HepG2 (cell line): ENCODE measurements around the gene RBP5. TPM values are rescaled to one million over a fixed set of nuclear protein-coding genes. Genes with fewer than 3 reads are reported as not detected.

ENCODE experiments used
- ATAC-seq: fragments of 200-7000 bp; cut with Tn5 transposase; 3 replicates; pipeline ENCODE4 v1.9.1; 2020; ENCODE audit warnings: mild to moderate bottlenecking, moderate library complexity
- BruUV-seq: library from RNA; stranded (reverse); fragments of 400-500 nt; replicated peaks from 2 replicates; lab custom pipeline; 2021; lab: Mats Ljungman, UMichigan
- CTCF ChIA-PET: fragments of 300-600 bp; formaldehyde crosslinking; extraction: SDS; loops from one replicate; lab custom pipeline; 2021; ENCODE audit warnings: low total read pairs, inconsistent platforms, low intra/inter-chr PET ratio; lab: Yijun Ruan, JAX
- POLR2A ChIA-PET: fragments of 350-600 bp; sonication (Branson Sonifier 250); formaldehyde crosslinking; loops from one replicate; lab custom pipeline; 2020; ENCODE audit warnings: antibody characterized with exemption, inconsistent platforms; lab: Yijun Ruan, JAX
- DNase-seq: peaks from one replicate; pipeline ENCODE4 v3.0.0-alpha.2; 2015; ENCODE audit warnings: low spot score
- FAIRE-seq: peaks from 3 replicates; lab custom pipeline; 2011; peaks lifted over from hg19 to GRCh38; lab: Jason Lieb, UNC
- H2AFZ ChIP-seq: one replicate; pipeline ENCODE4 v1.6.1; 2011; ENCODE audit warnings: low read length, inconsistent platforms
- H3K27ac ChIP-seq: fragments of 300-600 bp; 3 replicates; pipeline ENCODE4 v1.8.0; 2011; ENCODE audit warnings: mixed run types, mild to moderate bottlenecking, mixed read lengths, low read length, inconsistent platforms; ENCODE audit not compliant: insufficient read depth; ENCODE audit errors: extremely low read length
- H3K27me3 ChIP-seq, 2 experiments: fragments of 200-600 bp in 1 of 2; 2 replicates in 1 of 2; 3 replicates in 1 of 2; pipeline versions ENCODE4 v1.6.0 to v1.8.0; 2011; ENCODE audit warnings: low read length in 2 of 2, mild to moderate bottlenecking in 2 of 2, moderate library complexity in 2 of 2, inconsistent platforms in 1 of 2; ENCODE audit not compliant: insufficient read depth in 2 of 2, control insufficient read depth in 1 of 2
- H3K36me3 ChIP-seq, 2 experiments: fragments of 200-600 bp in 1 of 2; replicated peaks in 1 of 2; 2 replicates in 1 of 2; 3 replicates in 1 of 2; pipeline versions ENCODE4 v1.5.1 to v1.8.0; 2011; ENCODE audit warnings: low read length in 2 of 2, inconsistent platforms in 1 of 2; ENCODE audit not compliant: insufficient read depth in 2 of 2, control insufficient read depth in 1 of 2
- H3K4me1 ChIP-seq: 2 replicates; pipeline ENCODE4 v1.5.1; 2012; ENCODE audit warnings: low read length, inconsistent platforms; ENCODE audit not compliant: insufficient read depth
- H3K4me2 ChIP-seq: 2 replicates; pipeline ENCODE4 v1.6.0; 2011; ENCODE audit warnings: low read depth, low read length, inconsistent platforms
- H3K4me3 ChIP-seq, 3 experiments: fragments of 200-600 bp in 1 of 3; sonication (generic), shearing (Covaris generic) in 1 of 3; replicated peaks in 1 of 3; 2 replicates each; pipeline ENCODE4 v1.5.1; 2011 to 2016; ENCODE audit warnings: low read length in 3 of 3, inconsistent platforms in 2 of 3, low read depth in 2 of 3, mild to moderate bottlenecking in 2 of 3, control low read depth in 1 of 3, mixed read lengths in 1 of 3; ENCODE audit not compliant: insufficient read depth in 1 of 3
- H3K79me2 ChIP-seq: one replicate; pipeline ENCODE4 v1.6.1; 2011; ENCODE audit warnings: low read length, inconsistent platforms; ENCODE audit not compliant: insufficient read depth
- H3K9ac ChIP-seq: 2 replicates; pipeline ENCODE4 v1.6.0; 2011; ENCODE audit warnings: mild to moderate bottlenecking, low read depth, low read length, inconsistent platforms; ENCODE audit not compliant: insufficient read depth
- H3K9me3 ChIP-seq: 2 replicates; pipeline ENCODE4 v1.5.1; 2012; ENCODE audit warnings: mild to moderate bottlenecking, low read length
- H4K20me1 ChIP-seq: 2 replicates; pipeline ENCODE4 v1.6.0; 2011; ENCODE audit warnings: inconsistent platforms, mild to moderate bottlenecking, low read length, moderate library complexity; ENCODE audit not compliant: insufficient read depth
- DPF2 ChIP-seq: sonication (generic); formaldehyde crosslinking; IDR thresholded peaks from 2 replicates; pipeline ENCODE4 v1.4.0; 2020; ENCODE audit warnings: mild to moderate bottlenecking, low read depth, missing genetic modification reagents, borderline replicate concordance
- ELF4 ChIP-seq: sonication (generic); formaldehyde crosslinking; IDR thresholded peaks from 2 replicates; pipeline ENCODE4 v1.5.0; 2020; ENCODE audit warnings: missing genetic modification reagents, mild to moderate bottlenecking, moderate library complexity, borderline replicate concordance
- FLYWCH1 ChIP-seq: sonication (generic); formaldehyde crosslinking; IDR thresholded peaks from 2 replicates; pipeline ENCODE4 v1.8.1; 2023; ENCODE audit warnings: mild to moderate bottlenecking, missing genetic modification reagents
- MBNL3 ChIP-seq: fragments of 250-450 bp; sonication (Bioruptor Pico); conservative IDR thresholded peaks from 2 replicates; pipeline ENCODE4 v1.8.0; 2022; ENCODE audit warnings: mild to moderate bottlenecking, inconsistent platforms
- MIER3 ChIP-seq: IDR thresholded peaks from 2 replicates; pipeline ENCODE4 v1.6.1; 2016; ENCODE audit warnings: missing compliant biosample characterization, borderline replicate concordance
- RFX1 ChIP-seq: fragments of 450-650 bp; IDR thresholded peaks from 2 replicates; pipeline ENCODE4 v1.6.1; 2017
- SALL1 ChIP-seq: sonication (generic); formaldehyde crosslinking; IDR thresholded peaks from 2 replicates; pipeline ENCODE4 v1.8.0; 2022; ENCODE audit warnings: mild to moderate bottlenecking, missing genetic modification reagents
- SALL2 ChIP-seq: sonication (generic); formaldehyde crosslinking; IDR thresholded peaks from 2 replicates; pipeline ENCODE4 v1.8.1; 2023; ENCODE audit warnings: mild to moderate bottlenecking, missing genetic modification reagents, inconsistent platforms
- ZFP1 ChIP-seq: IDR thresholded peaks from 2 replicates; pipeline ENCODE4 v1.6.1; 2016
- ZNF136 ChIP-seq: sonication (generic); formaldehyde crosslinking; IDR thresholded peaks from 2 replicates; pipeline ENCODE4 v1.8.1; 2022; ENCODE audit warnings: low read depth, mild to moderate bottlenecking, moderate library complexity, missing genetic modification reagents
- WGBS: methylation state at CpG from one replicate; pipeline ENCODE4 v1.1.6; 2017; ENCODE audit warnings: low lambda C conversion rate; 5-methylcytosine and 5-hydroxymethylcytosine counted together
- in situ Hi-C: cut with HindIII; loops from 2 replicates; pipeline ENCODE4 v1.10.0; 2017; ENCODE audit warnings: low pct_unique_long_range_greater_than_20kb; ENCODE audit not compliant: extremely low pct_ligation_motif_present
- intact Hi-C: fragments of 100-400 bp; cut with micrococcal nuclease; formaldehyde crosslinking; loops from one replicate; pipeline ENCODE4 v1.10.0; 2022; ENCODE audit not compliant: unreplicated experiment
- polyA plus RNA-seq, 8 experiments: library from polyadenylated mRNA; depleted of rRNA in 3 of 8; stranded (reverse) in 7 of 8; unstranded in 1 of 8; fragments of >200 nt; fragmentation: Illumina TruSeq in 4 of 8; extraction: Trizol in 4 of 8; gene quantifications; 2 replicates each; pipeline versions ENCODE4 v1.2.1 to v1.2.3, GENCODE V29; 2011 to 2016; ENCODE audit warnings: low read depth in 4 of 8, missing spikeins in 1 of 8, mixed read lengths in 1 of 8; ENCODE audit not compliant: insufficient read depth in 1 of 8
- total RNA-seq, 5 experiments: library from RNA; depleted of rRNA; stranded (reverse); fragments of >200 nt; fragmentation: Illumina TruSeq; extraction: Trizol; gene quantifications; 2 replicates each; pipeline ENCODE4 v1.2.3, GENCODE V29; 2016; ENCODE audit warnings: low read depth in 1 of 5
- TF ChIP-seq, protein P1 (sequence below): sonication (generic); formaldehyde crosslinking; IDR thresholded peaks from 2 replicates; pipeline ENCODE4 v1.4.0; 2020; ENCODE audit warnings: mild to moderate bottlenecking, missing genetic modification reagents
- TF ChIP-seq, protein P2 (sequence below): sonication (generic); formaldehyde crosslinking; IDR thresholded peaks from 2 replicates; pipeline ENCODE4 v1.8.1; 2023; ENCODE audit warnings: mild to moderate bottlenecking, missing genetic modification reagents, borderline replicate concordance
- TF ChIP-seq, protein P3 (sequence below): sonication (generic); formaldehyde crosslinking; IDR thresholded peaks from 2 replicates; pipeline ENCODE4 v1.5.1; 2020; ENCODE audit warnings: missing genetic modification reagents, mild to moderate bottlenecking, borderline replicate concordance
- TF ChIP-seq, protein P4 (sequence below): sonication (generic); formaldehyde crosslinking; IDR thresholded peaks from 2 replicates; pipeline ENCODE4 v1.4.0; 2020; ENCODE audit warnings: low read depth, mild to moderate bottlenecking, missing genetic modification reagents
- TF ChIP-seq, protein P5 (sequence below): sonication (generic); formaldehyde crosslinking; IDR thresholded peaks from 2 replicates; pipeline ENCODE4 v1.5.0; 2020; ENCODE audit warnings: missing genetic modification reagents, mild to moderate bottlenecking, borderline replicate concordance

Gene RBP5
- total and polyA plus RNA-seq, 2 of the 13 experiments (the other 11 are each of a cell fraction or from before 2014, with no cell fraction given), result 13.8 to 19.8 TPM

DNA sequence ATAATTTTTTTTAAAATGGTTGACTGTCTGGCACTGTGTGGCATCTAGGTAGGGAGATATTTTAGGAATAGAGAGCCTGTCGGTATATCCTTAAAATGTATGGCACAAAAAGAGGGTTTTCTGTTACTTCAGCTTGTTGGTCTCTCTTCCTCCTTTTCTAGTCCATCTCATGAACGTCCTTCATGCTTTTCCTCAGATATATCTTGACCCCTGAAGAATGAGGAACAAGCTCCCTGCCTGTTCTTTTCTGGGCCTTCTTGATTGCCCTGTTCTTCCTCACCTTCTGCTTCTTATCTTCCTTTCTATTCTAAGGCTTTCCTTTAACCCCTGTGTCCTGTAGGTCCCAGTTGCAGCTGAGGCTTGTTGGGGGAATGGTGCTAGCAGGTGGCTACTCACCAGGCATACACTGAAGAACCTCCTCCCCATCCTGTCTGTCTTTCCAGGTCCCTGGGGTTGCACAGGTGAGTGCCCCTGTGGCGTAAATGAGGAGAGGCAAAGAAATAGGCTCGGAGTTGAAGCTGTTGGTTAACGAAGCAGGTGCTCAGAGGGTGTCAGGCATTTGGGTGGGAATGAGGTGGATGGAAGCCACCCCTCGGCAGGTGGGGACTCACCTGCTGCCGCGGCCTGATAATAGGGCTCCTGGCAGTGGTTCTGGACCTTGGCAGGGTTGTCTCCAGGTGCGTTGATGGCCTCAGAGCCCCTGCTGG lies 29.2 kb downstream of the RBP5 start:
- Histone ChIP-seq H3K4me3 (no peak overlapping the region), H3K36me3 (peaks cover 6 to 13% of the 10 kb centered on the region in 2 experiments; a peak in 4 of 5 replicates), H3K4me1 (peaks cover 15% of the 10 kb centered on the region), H3K27ac (no peak overlapping the region), H3K9ac (no peak overlapping the region), H3K9me3 (no peaks in the 10 kb centered on the region), H4K20me1 (no peaks in the 10 kb centered on the region; the same call in 1 of the 2 replicates), H3K4me2 (no peak overlapping the region), H3K79me2 (no peaks in the 10 kb centered on the region), H2AFZ (no peak overlapping the region), H3K27me3 (no peaks in the 10 kb centered on the region)
- ChIA-PET CTCF (no interaction called here), POLR2A (interaction anchor here (1.2 to 1.6 kb wide), 3 partner anchors 8 to 155 kb away, joined by 3 to 8 read pairs (median 5); partner anchors contain the start of genes C12orf57 and RNU7-1)
- DNase-seq, result no peak
- in situ Hi-C loops (no loop called here), intact Hi-C loops (no loop called here)
- no TSS peak for BruUV-seq
- 97% methylated on average over 8 of the region's 9 CpGs for WGBS
- no peak for FAIRE-seq
- no peak for ATAC-seq
- TF ChIP-seq ZNF136 (CRISPR knock-in tag), result no peak
- TF ChIP-seq DPF2 (CRISPR knock-in tag), result no peak
- TF ChIP-seq, protein P1, sequence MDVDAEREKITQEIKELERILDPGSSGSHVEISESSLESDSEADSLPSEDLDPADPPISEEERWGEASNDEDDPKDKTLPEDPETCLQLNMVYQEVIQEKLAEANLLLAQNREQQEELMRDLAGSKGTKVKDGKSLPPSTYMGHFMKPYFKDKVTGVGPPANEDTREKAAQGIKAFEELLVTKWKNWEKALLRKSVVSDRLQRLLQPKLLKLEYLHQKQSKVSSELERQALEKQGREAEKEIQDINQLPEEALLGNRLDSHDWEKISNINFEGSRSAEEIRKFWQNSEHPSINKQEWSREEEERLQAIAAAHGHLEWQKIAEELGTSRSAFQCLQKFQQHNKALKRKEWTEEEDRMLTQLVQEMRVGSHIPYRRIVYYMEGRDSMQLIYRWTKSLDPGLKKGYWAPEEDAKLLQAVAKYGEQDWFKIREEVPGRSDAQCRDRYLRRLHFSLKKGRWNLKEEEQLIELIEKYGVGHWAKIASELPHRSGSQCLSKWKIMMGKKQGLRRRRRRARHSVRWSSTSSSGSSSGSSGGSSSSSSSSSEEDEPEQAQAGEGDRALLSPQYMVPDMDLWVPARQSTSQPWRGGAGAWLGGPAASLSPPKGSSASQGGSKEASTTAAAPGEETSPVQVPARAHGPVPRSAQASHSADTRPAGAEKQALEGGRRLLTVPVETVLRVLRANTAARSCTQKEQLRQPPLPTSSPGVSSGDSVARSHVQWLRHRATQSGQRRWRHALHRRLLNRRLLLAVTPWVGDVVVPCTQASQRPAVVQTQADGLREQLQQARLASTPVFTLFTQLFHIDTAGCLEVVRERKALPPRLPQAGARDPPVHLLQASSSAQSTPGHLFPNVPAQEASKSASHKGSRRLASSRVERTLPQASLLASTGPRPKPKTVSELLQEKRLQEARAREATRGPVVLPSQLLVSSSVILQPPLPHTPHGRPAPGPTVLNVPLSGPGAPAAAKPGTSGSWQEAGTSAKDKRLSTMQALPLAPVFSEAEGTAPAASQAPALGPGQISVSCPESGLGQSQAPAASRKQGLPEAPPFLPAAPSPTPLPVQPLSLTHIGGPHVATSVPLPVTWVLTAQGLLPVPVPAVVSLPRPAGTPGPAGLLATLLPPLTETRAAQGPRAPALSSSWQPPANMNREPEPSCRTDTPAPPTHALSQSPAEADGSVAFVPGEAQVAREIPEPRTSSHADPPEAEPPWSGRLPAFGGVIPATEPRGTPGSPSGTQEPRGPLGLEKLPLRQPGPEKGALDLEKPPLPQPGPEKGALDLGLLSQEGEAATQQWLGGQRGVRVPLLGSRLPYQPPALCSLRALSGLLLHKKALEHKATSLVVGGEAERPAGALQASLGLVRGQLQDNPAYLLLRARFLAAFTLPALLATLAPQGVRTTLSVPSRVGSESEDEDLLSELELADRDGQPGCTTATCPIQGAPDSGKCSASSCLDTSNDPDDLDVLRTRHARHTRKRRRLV (CRISPR knock-in tag), result no peak
- TF ChIP-seq SALL2 (CRISPR knock-in tag), result no peak
- TF ChIP-seq, protein P2, sequence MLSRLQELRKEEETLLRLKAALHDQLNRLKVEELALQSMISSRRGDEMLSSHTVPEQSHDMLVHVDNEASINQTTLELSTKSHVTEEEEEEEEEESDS (CRISPR knock-in tag), result no peak
- no peak for TF ChIP-seq ELF4 (CRISPR knock-in tag)
- no peak for TF ChIP-seq ZFP1 (CRISPR knock-in tag)
- TF ChIP-seq, protein P3, sequence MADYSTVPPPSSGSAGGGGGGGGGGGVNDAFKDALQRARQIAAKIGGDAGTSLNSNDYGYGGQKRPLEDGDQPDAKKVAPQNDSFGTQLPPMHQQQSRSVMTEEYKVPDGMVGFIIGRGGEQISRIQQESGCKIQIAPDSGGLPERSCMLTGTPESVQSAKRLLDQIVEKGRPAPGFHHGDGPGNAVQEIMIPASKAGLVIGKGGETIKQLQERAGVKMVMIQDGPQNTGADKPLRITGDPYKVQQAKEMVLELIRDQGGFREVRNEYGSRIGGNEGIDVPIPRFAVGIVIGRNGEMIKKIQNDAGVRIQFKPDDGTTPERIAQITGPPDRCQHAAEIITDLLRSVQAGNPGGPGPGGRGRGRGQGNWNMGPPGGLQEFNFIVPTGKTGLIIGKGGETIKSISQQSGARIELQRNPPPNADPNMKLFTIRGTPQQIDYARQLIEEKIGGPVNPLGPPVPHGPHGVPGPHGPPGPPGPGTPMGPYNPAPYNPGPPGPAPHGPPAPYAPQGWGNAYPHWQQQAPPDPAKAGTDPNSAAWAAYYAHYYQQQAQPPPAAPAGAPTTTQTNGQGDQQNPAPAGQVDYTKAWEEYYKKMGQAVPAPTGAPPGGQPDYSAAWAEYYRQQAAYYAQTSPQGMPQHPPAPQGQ (CRISPR knock-in tag), result no peak
- TF ChIP-seq, protein P4, sequence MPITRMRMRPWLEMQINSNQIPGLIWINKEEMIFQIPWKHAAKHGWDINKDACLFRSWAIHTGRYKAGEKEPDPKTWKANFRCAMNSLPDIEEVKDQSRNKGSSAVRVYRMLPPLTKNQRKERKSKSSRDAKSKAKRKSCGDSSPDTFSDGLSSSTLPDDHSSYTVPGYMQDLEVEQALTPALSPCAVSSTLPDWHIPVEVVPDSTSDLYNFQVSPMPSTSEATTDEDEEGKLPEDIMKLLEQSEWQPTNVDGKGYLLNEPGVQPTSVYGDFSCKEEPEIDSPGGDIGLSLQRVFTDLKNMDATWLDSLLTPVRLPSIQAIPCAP (CRISPR knock-in tag), result no peak
- TF ChIP-seq MBNL3, result no peak
- TF ChIP-seq SALL1 (CRISPR knock-in tag), result no peak
- no peak for TF ChIP-seq MIER3 (CRISPR knock-in tag)
- TF ChIP-seq, protein P5, sequence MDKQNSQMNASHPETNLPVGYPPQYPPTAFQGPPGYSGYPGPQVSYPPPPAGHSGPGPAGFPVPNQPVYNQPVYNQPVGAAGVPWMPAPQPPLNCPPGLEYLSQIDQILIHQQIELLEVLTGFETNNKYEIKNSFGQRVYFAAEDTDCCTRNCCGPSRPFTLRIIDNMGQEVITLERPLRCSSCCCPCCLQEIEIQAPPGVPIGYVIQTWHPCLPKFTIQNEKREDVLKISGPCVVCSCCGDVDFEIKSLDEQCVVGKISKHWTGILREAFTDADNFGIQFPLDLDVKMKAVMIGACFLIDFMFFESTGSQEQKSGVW (CRISPR knock-in tag), result no peak
- no peak for TF ChIP-seq RFX1
- TF ChIP-seq FLYWCH1 (CRISPR knock-in tag), result no peak
